ENCODE results near the gene SCARB1. TPM values are rescaled to one million over a fixed set of nuclear protein-coding genes. Genes with fewer than 3 reads are reported as not detected.
A peak's percentile ranks its signal among the peaks of the same experiment; 100 is the strongest.

Gene SCARB1
- total and polyA plus RNA-seq, 5 experiments from 2014 or later: 2.7 to 7.2 (median 3.9) TPM

GRCh38 chr12:124786061-124786964 lies 77.4 kb downstream of the SCARB1 start:
- peaks cover 0 to 6% (median 0%) of the 10 kb centered on the region in 4 donors for H3K4me1 Mint-ChIP-seq
- ATAC-seq (no peak), DNase-seq (no peak)
- no peaks in the 10 kb centered on the region for H3K27me3 Mint-ChIP-seq
- H3K36me3 Mint-ChIP-seq: peaks cover 0 to 16% (median 3%) of the 10 kb centered on the region in 3 donors
- POLR2A ChIA-PET: no interaction called here
- H3K9me3 Mint-ChIP-seq: no peaks in the 10 kb centered on the region
- H3K4me3 Mint-ChIP-seq: no peak overlapping the region
- peak overlapping the region in 1 of 10 donors; percentile 56 for H3K27ac Mint-ChIP-seq

- peaks cover 0 to 6% (median 0%) of the 10 kb centered on the region in 4 donors for H3K4me1 Mint-ChIP-seq
- H3K27ac Mint-ChIP-seq: peak overlapping the region in 2 of 10 donors; percentile 11 to 40
- H3K4me3 Mint-ChIP-seq: no peak overlapping the region
- H3K36me3 Mint-ChIP-seq: peaks cover 0 to 16% (median 3%) of the 10 kb centered on the region in 3 donors
- POLR2A ChIA-PET: no interaction called here
- no peaks in the 10 kb centered on the region for H3K27me3 Mint-ChIP-seq
- ATAC-seq (no peak), DNase-seq (no peak)
- no peaks in the 10 kb centered on the region for H3K9me3 Mint-ChIP-seq
These were observed 78.6 kb downstream of the SCARB1 start for GRCh38 chr12:124784871-124785572.

- Mint-ChIP-seq H3K9me3 (no peaks in the 10 kb centered on the region), H3K27me3 (no peaks in the 10 kb centered on the region), H3K36me3 (peaks cover 0 to 13% (median 3%) of the 10 kb centered on the region in 3 donors), H3K4me1 (peaks cover 0 to 8% (median 0%) of the 10 kb centered on the region in 4 donors), H3K4me3 (no peak overlapping the region), H3K27ac (peak overlapping the region in 1 of 10 donors; percentile 71)
- POLR2A ChIA-PET: no interaction called here
- no peak for DNase-seq
- ATAC-seq: no peak
These were observed 80.6 kb downstream of the SCARB1 start for GRCh38 chr12:124783087-124783486.

GRCh38 chr12:124782132-124782531 lies 81.5 kb downstream of the SCARB1 start:
- ATAC-seq (no peak), DNase-seq (no peak)
- POLR2A ChIA-PET: no interaction called here
- H3K36me3 Mint-ChIP-seq: peaks cover 0 to 12% (median 3%) of the 10 kb centered on the region in 3 donors
- H3K9me3 Mint-ChIP-seq: no peaks in the 10 kb centered on the region
- no peaks in the 10 kb centered on the region for H3K27me3 Mint-ChIP-seq
- peaks cover 0 to 8% (median 0%) of the 10 kb centered on the region in 4 donors for H3K4me1 Mint-ChIP-seq
- H3K4me3 Mint-ChIP-seq: no peak overlapping the region
- no peak overlapping the region for H3K27ac Mint-ChIP-seq

- H3K27ac Mint-ChIP-seq: no peak overlapping the region
- DNase-seq (no peak), ATAC-seq (no peak)
- peaks cover 0 to 5% (median 3%) of the 10 kb centered on the region in 3 donors for H3K36me3 Mint-ChIP-seq
- no peaks in the 10 kb centered on the region for H3K27me3 Mint-ChIP-seq
- H3K4me1 Mint-ChIP-seq: peaks cover 0 to 8% (median 0%) of the 10 kb centered on the region in 4 donors
- POLR2A ChIA-PET: no interaction called here
- H3K9me3 Mint-ChIP-seq: no peaks in the 10 kb centered on the region
- H3K4me3 Mint-ChIP-seq: no peak overlapping the region
These were observed 82.6 kb downstream of the SCARB1 start for GRCh38 chr12:124780752-124781685.

- no peak overlapping the region for H3K27ac Mint-ChIP-seq
- ATAC-seq: no peak
- peaks cover 0 to 12% (median under 1%) of the 10 kb centered on the region in 4 donors for H3K4me1 Mint-ChIP-seq
- H3K36me3 Mint-ChIP-seq: peaks cover 0 to 2% (median 2%) of the 10 kb centered on the region in 3 donors
- H3K4me3 Mint-ChIP-seq: no peak overlapping the region
- DNase-seq: no peak
- no peaks in the 10 kb centered on the region for H3K27me3 Mint-ChIP-seq
- POLR2A ChIA-PET: no interaction called here
- no peaks in the 10 kb centered on the region for H3K9me3 Mint-ChIP-seq
These were observed 83.3 kb downstream of the SCARB1 start for GRCh38 chr12:124780336-124780735.

- Mint-ChIP-seq H3K27ac (no peak overlapping the region), H3K27me3 (no peaks in the 10 kb centered on the region), H3K9me3 (no peaks in the 10 kb centered on the region), H3K4me1 (peaks cover 0 to 21% (median 4%) of the 10 kb centered on the region in 4 donors), H3K4me3 (no peak overlapping the region), H3K36me3 (peaks cover 0 to 2% (median 0%) of the 10 kb centered on the region in 3 donors)
- no peak for ATAC-seq
- DNase-seq: no peak
- POLR2A ChIA-PET: no interaction called here
These were observed 84.2 kb downstream of the SCARB1 start for GRCh38 chr12:124779161-124780141.

GRCh38 chr12:124778411-124778810 lies 85.3 kb downstream of the SCARB1 start:
- H3K36me3 Mint-ChIP-seq: peaks cover 0 to 2% (median 0%) of the 10 kb centered on the region in 3 donors
- POLR2A ChIA-PET: no interaction called here
- H3K4me1 Mint-ChIP-seq: peaks cover 0 to 28% (median 8%) of the 10 kb centered on the region in 4 donors
- no peaks in the 10 kb centered on the region for H3K9me3 Mint-ChIP-seq
- no peaks in the 10 kb centered on the region for H3K27me3 Mint-ChIP-seq
- no peak overlapping the region for H3K27ac Mint-ChIP-seq
- ATAC-seq (no peak), DNase-seq (no peak)
- no peak overlapping the region for H3K4me3 Mint-ChIP-seq

GRCh38 chr12:124777399-124778372 lies 86.0 kb downstream of the SCARB1 start:
- ATAC-seq (no peak), DNase-seq (no peak)
- peaks cover 0 to 26% (median 9%) of the 10 kb centered on the region in 4 donors for H3K4me1 Mint-ChIP-seq
- H3K4me3 Mint-ChIP-seq: no peak overlapping the region
- no peaks in the 10 kb centered on the region for H3K9me3 Mint-ChIP-seq
- H3K27me3 Mint-ChIP-seq: peaks cover 0 to 5% (median 2%) of the 10 kb centered on the region in 5 donors
- H3K27ac Mint-ChIP-seq: no peak overlapping the region
- peaks cover 0 to 2% (median 0%) of the 10 kb centered on the region in 3 donors for H3K36me3 Mint-ChIP-seq
- POLR2A ChIA-PET: no interaction called here

- POLR2A ChIA-PET: no interaction called here
- H3K36me3 Mint-ChIP-seq: no peaks in the 10 kb centered on the region
- H3K27ac Mint-ChIP-seq: no peak overlapping the region
- no peak overlapping the region for H3K4me3 Mint-ChIP-seq
- H3K27me3 Mint-ChIP-seq: peaks cover 4 to 20% (median 9%) of the 10 kb centered on the region in 5 donors
- DNase-seq: no peak
- peaks cover 3 to 29% (median 16%) of the 10 kb centered on the region in 4 donors for H3K4me1 Mint-ChIP-seq
- no peaks in the 10 kb centered on the region for H3K9me3 Mint-ChIP-seq
- no peak for ATAC-seq
These were observed 87.5 kb downstream of the SCARB1 start for GRCh38 chr12:124776125-124776513.

Data from naive thymus-derived CD8-positive, alpha-beta T cell (primary cell).